ENCODE data around the gene SLC11A1.

The SLC11A1 gene

GRCh38 chr2:218360453-218360852, 21.6 kb upstream of the SLC11A1 start:
- intact Hi-C loops (cut with DNase I; ENCODE audit: low total_unique reads), result no loop called here
- peaks cover 0 to 13% (median 6%) of the 10 kb centered on the region in 4 donors for H3K4me1 ChIP-seq
- no peaks in the 10 kb centered on the region for H3K9me3 ChIP-seq
- no peaks in the 10 kb centered on the region for H3K27me3 ChIP-seq
- no peak overlapping the region for H3K27ac ChIP-seq
- TF ChIP-seq CTCF (IDR thresholded peaks at IDR 0.05), result no peak
- no peak overlapping the region for H3K4me3 ChIP-seq
- DNase-seq, result no peak
- H3K36me3 ChIP-seq, result no peaks in the 10 kb centered on the region

DNA sequence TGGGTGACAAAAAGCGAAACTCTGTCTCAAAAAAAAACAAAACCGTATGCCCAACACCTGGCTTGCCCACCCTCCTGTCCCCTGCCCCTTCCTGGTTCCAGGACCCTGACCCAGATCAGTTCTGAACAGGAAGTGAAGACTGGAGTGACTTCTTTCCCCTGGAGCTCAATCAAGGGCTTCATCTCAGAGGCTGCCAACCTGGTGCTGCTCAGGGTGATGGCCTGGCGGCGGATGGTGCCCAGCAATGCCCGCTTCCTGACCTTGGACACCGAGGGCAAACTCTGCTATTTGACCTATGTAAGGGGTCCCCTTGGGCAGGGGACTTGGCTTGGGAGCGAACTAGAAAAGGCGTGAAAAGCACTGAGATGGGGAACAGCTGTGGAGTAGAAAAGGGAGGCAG, 19.5 kb upstream of the SLC11A1 start:
- H3K27ac ChIP-seq, result no peak overlapping the region
- H3K9me3 ChIP-seq, result no peaks in the 10 kb centered on the region
- no peak for TF ChIP-seq CTCF (IDR thresholded peaks at IDR 0.05)
- no peak overlapping the region for H3K4me3 ChIP-seq
- peaks cover 0 to 6% (median 0%) of the 10 kb centered on the region in 4 donors for H3K4me1 ChIP-seq
- H3K27me3 ChIP-seq, result no peaks in the 10 kb centered on the region
- H3K36me3 ChIP-seq, result no peaks in the 10 kb centered on the region
- no peak for DNase-seq
- intact Hi-C loops (cut with DNase I; ENCODE audit: low total_unique reads), result no loop called here

DNA sequence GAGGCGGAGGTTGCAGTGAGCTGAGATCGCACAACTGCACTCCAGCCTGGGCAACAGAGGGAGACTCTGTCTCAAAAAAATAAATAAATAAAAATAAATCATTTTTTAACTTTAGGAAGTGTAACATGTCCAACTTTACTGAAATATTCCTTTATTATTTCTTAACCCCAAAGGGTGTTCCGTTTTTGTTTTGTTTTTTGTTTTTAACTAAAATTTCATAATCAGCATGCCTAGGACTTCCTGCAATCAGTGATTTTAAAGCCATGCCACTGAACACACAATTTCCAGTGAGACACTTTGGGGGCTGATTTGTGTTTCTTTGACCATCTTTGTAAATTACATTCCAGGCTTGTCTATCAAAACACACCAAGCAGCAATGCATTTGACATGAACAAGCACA, 18.3 kb upstream of the SLC11A1 start:
- Histone ChIP-seq H3K27me3 (no peaks in the 10 kb centered on the region), H3K4me3 (no peak overlapping the region)

GRCh38 chr2:218364196-218364595, 17.9 kb upstream of the SLC11A1 start:
- no peak for DNase-seq
- TF ChIP-seq CTCF (IDR thresholded peaks at IDR 0.05), result no peak

More for the DNA sequence above, 18.3 kb upstream of the SLC11A1 start:
- intact Hi-C loops (cut with DNase I; ENCODE audit: low total_unique reads), result no loop called here
- Histone ChIP-seq H3K9me3 (no peaks in the 10 kb centered on the region), H3K36me3 (no peaks in the 10 kb centered on the region), H3K4me1 (peaks cover 0 to 8% (median 5%) of the 10 kb centered on the region in 4 donors), H3K27ac (no peak overlapping the region)
- DNase-seq, result no peak
- TF ChIP-seq CTCF (IDR thresholded peaks at IDR 0.05), result no peak

GRCh38 chr2:218366621-218367414, 15.3 kb upstream of the SLC11A1 start:
- TF ChIP-seq CTCF (IDR thresholded peaks at IDR 0.05), result no peak
- no peaks in the 10 kb centered on the region for H3K36me3 ChIP-seq
- no peaks in the 10 kb centered on the region for H3K27me3 ChIP-seq
- H3K4me3 ChIP-seq, result peak overlapping the region; percentile 50 to 56
- peak in 1 of 2 donors; percentile 19 for DNase-seq
- intact Hi-C loops (cut with DNase I; ENCODE audit: low total_unique reads), result no loop called here
- peak overlapping the region; percentile 79 to 86 for H3K27ac ChIP-seq
- H3K9me3 ChIP-seq, result no peaks in the 10 kb centered on the region
- peaks cover 0 to 26% (median 7%) of the 10 kb centered on the region in 4 donors for H3K4me1 ChIP-seq

More at GRCh38 chr2:218364196-218364595, 17.9 kb upstream of the SLC11A1 start:
- H3K27ac ChIP-seq, result no peak overlapping the region
- H3K4me3 ChIP-seq, result no peak overlapping the region
- H3K9me3 ChIP-seq, result no peaks in the 10 kb centered on the region
- intact Hi-C loops (cut with DNase I; ENCODE audit: low total_unique reads), result no loop called here
- peaks cover 0 to 10% (median 5%) of the 10 kb centered on the region in 4 donors for H3K4me1 ChIP-seq
- no peaks in the 10 kb centered on the region for H3K36me3 ChIP-seq
- no peaks in the 10 kb centered on the region for H3K27me3 ChIP-seq
